ENCODE results near the gene TBL3.

Gene TBL3

DNA sequence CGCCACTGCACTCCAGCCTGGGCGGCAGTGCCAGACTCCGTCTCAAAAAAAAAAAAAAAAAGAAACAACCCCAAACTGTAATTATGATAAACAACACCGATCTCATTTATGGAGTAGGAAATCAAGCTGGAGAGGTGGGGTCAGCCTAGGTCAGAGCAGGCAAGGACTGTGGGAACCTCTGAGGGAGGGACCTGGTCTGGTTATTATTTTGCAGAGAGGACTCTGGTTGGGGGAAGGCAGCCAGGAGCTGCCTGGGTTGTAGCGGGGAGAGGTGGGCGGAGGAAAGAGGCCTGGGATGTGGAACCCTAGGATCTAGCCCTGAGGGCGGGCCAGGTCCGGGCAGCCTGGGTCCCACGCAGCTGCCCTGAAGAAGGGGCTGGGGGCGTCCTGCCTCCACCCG is 42.7 kb upstream of the TBL3 start:
- Mint-ChIP-seq H3K36me3 (ENCODE audit: low read depth) (no peaks in the 10 kb centered on the region), H3K4me3 (peak overlapping the region; percentile 73), H3K9me3 (no peaks in the 10 kb centered on the region), H3K27ac (no peak overlapping the region), H3K27me3 (ENCODE audit: low read depth, poor library complexity) (peaks cover 14% of the 10 kb centered on the region), H3K4me1 (peaks cover 32% of the 10 kb centered on the region)
- no peak for DNase-seq
- TF ChIP-seq, protein P1, sequence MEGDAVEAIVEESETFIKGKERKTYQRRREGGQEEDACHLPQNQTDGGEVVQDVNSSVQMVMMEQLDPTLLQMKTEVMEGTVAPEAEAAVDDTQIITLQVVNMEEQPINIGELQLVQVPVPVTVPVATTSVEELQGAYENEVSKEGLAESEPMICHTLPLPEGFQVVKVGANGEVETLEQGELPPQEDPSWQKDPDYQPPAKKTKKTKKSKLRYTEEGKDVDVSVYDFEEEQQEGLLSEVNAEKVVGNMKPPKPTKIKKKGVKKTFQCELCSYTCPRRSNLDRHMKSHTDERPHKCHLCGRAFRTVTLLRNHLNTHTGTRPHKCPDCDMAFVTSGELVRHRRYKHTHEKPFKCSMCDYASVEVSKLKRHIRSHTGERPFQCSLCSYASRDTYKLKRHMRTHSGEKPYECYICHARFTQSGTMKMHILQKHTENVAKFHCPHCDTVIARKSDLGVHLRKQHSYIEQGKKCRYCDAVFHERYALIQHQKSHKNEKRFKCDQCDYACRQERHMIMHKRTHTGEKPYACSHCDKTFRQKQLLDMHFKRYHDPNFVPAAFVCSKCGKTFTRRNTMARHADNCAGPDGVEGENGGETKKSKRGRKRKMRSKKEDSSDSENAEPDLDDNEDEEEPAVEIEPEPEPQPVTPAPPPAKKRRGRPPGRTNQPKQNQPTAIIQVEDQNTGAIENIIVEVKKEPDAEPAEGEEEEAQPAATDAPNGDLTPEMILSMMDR (IDR thresholded peaks at IDR 0.05) = no peak

DNA sequence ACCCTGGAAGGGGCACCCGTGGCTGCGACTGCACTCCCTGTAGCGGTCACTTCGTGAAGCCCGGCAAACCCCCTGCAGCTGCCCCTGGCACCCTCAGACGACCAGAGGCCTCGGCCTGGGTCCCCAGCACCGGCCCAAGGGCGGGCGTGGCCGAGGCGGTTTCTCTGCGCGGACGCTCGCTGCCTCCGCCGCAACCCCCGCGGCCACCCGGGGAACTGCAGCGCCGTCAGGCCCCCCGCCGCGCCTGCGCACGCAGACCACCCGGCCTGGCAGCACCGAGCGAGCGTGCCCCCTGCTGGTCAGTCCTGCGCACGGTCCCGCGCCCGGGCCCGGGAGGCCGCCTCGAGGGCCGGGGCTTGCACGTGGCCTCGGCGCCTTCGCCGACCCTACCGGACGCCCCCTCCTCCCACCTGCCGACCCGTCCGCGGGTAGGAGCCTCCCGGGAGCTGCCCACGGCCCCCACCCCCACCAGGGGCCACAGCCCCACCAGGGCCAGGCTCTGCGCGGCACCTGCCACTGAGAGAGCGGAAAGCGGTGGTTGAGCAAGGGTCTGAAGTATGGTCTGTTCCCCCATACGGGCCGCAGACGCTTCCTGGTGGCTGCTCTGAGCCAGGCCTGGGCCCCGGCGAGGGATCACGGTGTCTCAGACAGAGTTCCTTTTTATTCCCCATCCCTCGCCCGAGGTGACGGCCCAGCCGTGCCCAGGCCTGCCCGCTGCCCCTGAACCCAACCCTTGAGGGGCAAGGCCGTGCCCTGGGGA is 42.1 kb upstream of the TBL3 start:
- Mint-ChIP-seq H3K27ac (no peak overlapping the region), H3K27me3 (ENCODE audit: low read depth, poor library complexity) (peaks cover 14% of the 10 kb centered on the region), H3K9me3 (no peaks in the 10 kb centered on the region), H3K4me3 (peak overlapping the region; percentile 50), H3K4me1 (peaks cover 27% of the 10 kb centered on the region), H3K36me3 (ENCODE audit: low read depth) (no peaks in the 10 kb centered on the region)
- DNase-seq = peak; percentile 98
- TF ChIP-seq, protein P1 (IDR thresholded peaks at IDR 0.05) = peak; percentile 79

DNA sequence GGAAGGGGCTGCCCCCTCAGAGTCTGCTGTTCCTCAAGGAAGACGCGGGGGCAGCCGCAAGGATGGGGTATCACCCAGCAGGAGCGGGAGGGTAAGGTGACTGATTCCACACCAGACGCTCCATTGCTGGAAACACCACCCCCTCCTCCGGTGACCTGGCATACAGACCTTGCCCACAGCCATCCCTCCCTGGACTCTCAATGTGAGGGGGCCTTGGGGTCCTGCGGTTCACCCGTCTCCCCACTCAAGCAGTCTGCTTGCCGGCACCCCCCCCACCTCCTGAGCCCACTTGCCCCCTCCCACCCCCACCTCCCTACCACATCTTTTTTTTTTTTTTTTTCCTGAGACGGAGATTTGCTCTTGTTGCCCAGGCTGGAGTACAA is 41.5 kb upstream of the TBL3 start:
- H3K4me3 Mint-ChIP-seq = no peak overlapping the region
- no peak overlapping the region for H3K27ac Mint-ChIP-seq
- no peak for DNase-seq
- TF ChIP-seq, protein P1 (IDR thresholded peaks at IDR 0.05) = no peak
- no peaks in the 10 kb centered on the region for H3K9me3 Mint-ChIP-seq
- peaks cover 14% of the 10 kb centered on the region for H3K27me3 Mint-ChIP-seq (ENCODE audit: low read depth, poor library complexity)
- H3K36me3 Mint-ChIP-seq (ENCODE audit: low read depth) = no peaks in the 10 kb centered on the region
- peaks cover 23% of the 10 kb centered on the region for H3K4me1 Mint-ChIP-seq

DNA sequence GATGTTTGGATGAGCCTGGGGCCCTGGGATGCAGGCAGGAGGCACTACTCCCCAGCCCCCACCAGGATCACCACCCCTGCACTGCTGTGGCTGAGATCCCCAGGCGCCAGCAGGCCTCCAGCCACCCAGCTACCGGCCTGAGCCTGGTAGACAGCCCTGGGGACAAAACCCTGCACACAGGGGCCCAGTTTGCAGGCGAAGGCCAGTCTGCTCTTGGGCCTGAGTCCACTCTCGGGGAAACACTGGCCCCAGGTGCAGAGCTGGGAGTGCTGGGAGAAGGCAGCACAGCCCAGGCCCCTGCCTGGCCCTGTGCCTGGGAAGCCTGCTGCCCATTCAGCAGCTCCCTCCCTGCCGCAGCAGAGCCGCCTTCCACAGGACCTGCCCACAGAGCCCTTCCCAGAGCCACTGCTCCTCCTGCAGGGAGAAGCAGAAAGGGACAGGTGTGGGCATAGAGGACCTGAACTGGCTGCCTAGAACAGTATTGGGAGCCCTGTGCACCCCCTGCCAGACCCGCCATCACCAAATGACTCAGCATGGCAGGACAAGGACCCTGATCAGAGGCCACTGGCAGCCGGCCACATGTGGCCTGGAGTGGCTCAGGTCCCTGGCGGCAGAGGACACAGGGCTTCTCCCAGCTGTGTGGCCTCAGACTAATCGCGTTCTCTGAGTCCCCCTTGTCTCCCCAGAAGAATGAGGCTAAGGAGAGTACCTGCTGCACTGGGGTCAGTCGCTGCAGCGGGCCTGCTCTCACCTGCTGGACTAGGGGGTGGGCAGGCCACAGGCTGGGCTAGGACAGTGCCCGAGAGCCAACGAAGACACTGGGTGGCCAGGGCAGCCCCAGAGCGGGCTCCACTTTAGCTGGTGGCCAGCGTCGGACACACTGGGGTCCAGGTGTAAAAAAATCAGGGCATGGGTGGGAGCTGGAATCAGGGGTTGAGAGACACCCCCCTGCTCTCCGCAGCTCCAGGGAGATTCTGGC is 39.5 kb upstream of the TBL3 start:
- Mint-ChIP-seq H3K4me3 (no peak overlapping the region), H3K27me3 (ENCODE audit: low read depth, poor library complexity) (peaks cover 11% of the 10 kb centered on the region), H3K9me3 (no peaks in the 10 kb centered on the region), H3K27ac (no peak overlapping the region), H3K36me3 (ENCODE audit: low read depth) (peaks cover 6% of the 10 kb centered on the region), H3K4me1 (peaks cover 16% of the 10 kb centered on the region)
- TF ChIP-seq, protein P1 (IDR thresholded peaks at IDR 0.05) = no peak
- DNase-seq = no peak

DNA sequence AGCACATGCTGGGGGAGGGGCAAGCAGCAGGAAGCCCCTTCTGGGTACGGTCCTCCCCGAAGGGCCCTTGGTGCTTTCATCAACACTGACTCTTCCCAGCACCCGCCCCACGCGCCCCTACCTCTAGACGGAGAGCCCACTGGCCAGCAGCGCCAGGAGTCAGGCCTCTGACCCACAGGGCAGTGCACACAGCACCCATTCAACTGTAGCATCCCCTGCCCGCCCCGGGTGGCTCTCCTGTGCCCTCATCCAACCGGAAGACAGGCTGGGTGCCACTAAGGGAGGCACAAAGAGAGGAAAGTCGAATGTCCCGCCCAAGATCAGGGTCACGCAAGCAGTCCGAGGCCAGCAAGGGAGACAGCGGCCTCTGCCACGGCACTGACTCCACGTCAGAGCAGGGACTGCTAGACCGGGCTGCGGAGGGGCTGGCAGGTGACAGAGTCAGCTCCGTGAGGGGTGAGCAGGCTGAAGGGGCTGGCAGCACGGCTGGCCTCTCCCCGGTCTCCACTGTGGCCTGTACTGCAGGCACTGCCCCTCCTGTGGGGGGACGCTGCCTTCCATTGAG is 38.7 kb upstream of the TBL3 start:
- H3K9me3 Mint-ChIP-seq = no peaks in the 10 kb centered on the region
- no peak overlapping the region for H3K27ac Mint-ChIP-seq
- TF ChIP-seq, protein P1 (IDR thresholded peaks at IDR 0.05) = no peak
- peaks cover 6% of the 10 kb centered on the region for H3K36me3 Mint-ChIP-seq (ENCODE audit: low read depth)
- DNase-seq = no peak
- no peak overlapping the region for H3K4me3 Mint-ChIP-seq
- H3K4me1 Mint-ChIP-seq = peaks cover 13% of the 10 kb centered on the region
- H3K27me3 Mint-ChIP-seq (ENCODE audit: low read depth, poor library complexity) = peaks cover 10% of the 10 kb centered on the region

Measured in nephron progenitor cell (in vitro differentiated cells).